Thoracic aorta (tissue), 2 donors: ENCODE measurements around the gene CLCN4. TPM values are rescaled to one million over a fixed set of nuclear protein-coding genes. Genes with fewer than 3 reads are reported as not detected.

Source experiments
- ATAC-seq: fragments of 150-250 bp; one replicate; pipeline ENCODE4 v1.8.0; 2017; ENCODE audit warnings: low read depth; ENCODE audit not compliant: insufficient number of reproducible peaks, low FRiP score
- DNase-seq: peaks from one replicate; pipeline ENCODE4 v3.0.0-alpha.2; 2020; ENCODE audit warnings: low spot score
- H3K27ac ChIP-seq, 2 donors: fragments of 200-600 bp; sonication (generic); 1 replicate in 1 of 2; 2 replicates in 1 of 2; pipeline ENCODE4 v1.5.1; 2016; ENCODE audit warnings: mild to moderate bottlenecking in 2 of 2, moderate library complexity in 2 of 2
- H3K27me3 ChIP-seq: fragments of 200-600 bp; sonication (generic); replicated peaks from 2 replicates; pipeline ENCODE4 v1.6.0; 2016; ENCODE audit warnings: mild to moderate bottlenecking; ENCODE audit not compliant: insufficient read depth
- H3K36me3 ChIP-seq: fragments of 200-600 bp; sonication (generic); one replicate; pipeline ENCODE4 v1.5.1; 2016
- H3K4me1 ChIP-seq, 2 donors: fragments of 200-600 bp; sonication (generic); 1 replicate in 1 of 2; 2 replicates in 1 of 2; pipeline versions ENCODE4 v1.5.1 to v1.6.0; 2016; ENCODE audit warnings: low read depth in 2 of 2, mild to moderate bottlenecking in 1 of 2; ENCODE audit not compliant: control insufficient read depth in 1 of 2
- H3K4me3 ChIP-seq: fragments of 200-600 bp; sonication (generic); 2 replicates; pipeline ENCODE4 v1.5.1; 2016; ENCODE audit warnings: mild to moderate bottlenecking
- H3K9me3 ChIP-seq: fragments of 200-600 bp; sonication (generic); 2 replicates; pipeline ENCODE4 v1.5.1; 2016
- CTCF ChIP-seq: fragments of 200-600 bp; sonication (generic); IDR thresholded peaks from one replicate; pipeline ENCODE4 v1.5.1; 2019; ENCODE audit warnings: antibody characterized with exemption
- total RNA-seq, 2 donors: library from RNA; depleted of rRNA; stranded (reverse); fragments of >200 nt; gene quantifications; one replicate each; pipeline versions ENCODE4 v1.1.0 to v1.2.3, GENCODE V29; 2016

The CLCN4 gene
- total RNA-seq, 2 donors from 2014 or later = 3.5 to 5.6 TPM

GRCh38 chrX:10265775-10266174 lies 109.0 kb downstream of the CLCN4 start:
- H3K4me1 ChIP-seq = no peaks in the 10 kb centered on the region
- no peak for TF ChIP-seq CTCF
- DNase-seq = no peak
- no peak for ATAC-seq
- no peaks in the 10 kb centered on the region for H3K9me3 ChIP-seq
- H3K4me3 ChIP-seq = no peak overlapping the region
- H3K36me3 ChIP-seq = no peaks in the 10 kb centered on the region
- H3K27ac ChIP-seq = no peak overlapping the region
- no peaks in the 10 kb centered on the region for H3K27me3 ChIP-seq

- Histone ChIP-seq H3K4me1 (no peaks in the 10 kb centered on the region), H3K27me3 (no peaks in the 10 kb centered on the region), H3K36me3 (no peaks in the 10 kb centered on the region), H3K4me3 (no peak overlapping the region), H3K27ac (no peak overlapping the region), H3K9me3 (no peaks in the 10 kb centered on the region)
- TF ChIP-seq CTCF = no peak
- DNase-seq = no peak
- no peak for ATAC-seq
Measured at GRCh38 chrX:10278716-10279115, 121.9 kb downstream of the CLCN4 start.

GRCh38 chrX:10280071-10280470 lies 123.3 kb downstream of the CLCN4 start:
- H3K27ac ChIP-seq = no peak overlapping the region
- no peaks in the 10 kb centered on the region for H3K9me3 ChIP-seq
- H3K4me1 ChIP-seq = no peaks in the 10 kb centered on the region
- H3K27me3 ChIP-seq = no peaks in the 10 kb centered on the region
- H3K36me3 ChIP-seq = no peaks in the 10 kb centered on the region
- H3K4me3 ChIP-seq = no peak overlapping the region
- TF ChIP-seq CTCF = no peak
- DNase-seq = no peak
- ATAC-seq = no peak

GRCh38 chrX:10282490-10282889 lies 125.7 kb downstream of the CLCN4 start:
- ATAC-seq (no peak), DNase-seq (no peak)
- no peak overlapping the region for H3K27ac ChIP-seq
- no peaks in the 10 kb centered on the region for H3K9me3 ChIP-seq
- H3K27me3 ChIP-seq = no peaks in the 10 kb centered on the region
- H3K4me3 ChIP-seq = no peak overlapping the region
- no peaks in the 10 kb centered on the region for H3K36me3 ChIP-seq
- no peak for TF ChIP-seq CTCF
- H3K4me1 ChIP-seq = no peaks in the 10 kb centered on the region

- no peak overlapping the region for H3K27ac ChIP-seq
- no peaks in the 10 kb centered on the region for H3K4me1 ChIP-seq
- no peaks in the 10 kb centered on the region for H3K9me3 ChIP-seq
- no peak for TF ChIP-seq CTCF
- no peaks in the 10 kb centered on the region for H3K36me3 ChIP-seq
- ATAC-seq = no peak
- no peak overlapping the region for H3K4me3 ChIP-seq
- DNase-seq = no peak
- H3K27me3 ChIP-seq = no peaks in the 10 kb centered on the region
Measured at GRCh38 chrX:10286195-10286594, 129.4 kb downstream of the CLCN4 start.

Other genes starting within 250 kb of the CLCN4 start
- not detected for gene CLDN34, start 189.6 kb upstream of the CLCN4 start, total RNA-seq